Hepatocyte (in vitro differentiated cells): ENCODE data around the gene BBS9. TPM values are rescaled to one million over a fixed set of nuclear protein-coding genes. Genes with fewer than 3 reads are reported as not detected.

Experiments used
- DNase-seq: peaks from one replicate; pipeline ENCODE4 v3.0.0-alpha.2; 2016; ENCODE audit warnings: low spot score
- H2AFZ ChIP-seq: fragments of 200-600 bp; sonication (generic); 2 replicates; pipeline ENCODE4 v1.6.0; 2016; ENCODE audit warnings: antibody characterized with exemption, mild to moderate bottlenecking
- H3K27ac ChIP-seq: fragments of 200-600 bp; sonication (generic); 2 replicates; pipeline ENCODE4 v1.5.1; 2016; ENCODE audit warnings: mild to moderate bottlenecking
- H3K27me3 ChIP-seq: fragments of 200-600 bp; sonication (generic); 2 replicates; pipeline ENCODE4 v1.6.1; 2016
- H3K36me3 ChIP-seq: fragments of 200-600 bp; sonication (generic); replicated peaks from 2 replicates; pipeline ENCODE4 v1.5.1; 2016; ENCODE audit warnings: low read depth; ENCODE audit not compliant: insufficient read depth
- H3K4me1 ChIP-seq: fragments of 200-600 bp; sonication (generic); 2 replicates; pipeline ENCODE4 v1.5.1; 2016; ENCODE audit warnings: mild to moderate bottlenecking, moderate library complexity; ENCODE audit not compliant: insufficient read depth
- H3K4me2 ChIP-seq: fragments of 200-600 bp; sonication (generic); 2 replicates; pipeline ENCODE4 v1.6.0; 2016
- H3K4me3 ChIP-seq: fragments of 200-600 bp; sonication (generic); 2 replicates; pipeline ENCODE4 v1.5.1; 2016; ENCODE audit warnings: mild to moderate bottlenecking
- H3K79me2 ChIP-seq: fragments of 200-600 bp; sonication (generic); 2 replicates; pipeline ENCODE4 v1.6.0; 2017; ENCODE audit warnings: mild to moderate bottlenecking
- H3K9me2 ChIP-seq: fragments of 200-600 bp; sonication (generic); replicated peaks from 2 replicates; pipeline ENCODE4 v1.6.0; 2017; ENCODE audit warnings: mild to moderate bottlenecking; ENCODE audit not compliant: insufficient read depth
- H3K9me3 ChIP-seq: fragments of 200-600 bp; sonication (generic); 2 replicates; pipeline ENCODE4 v1.5.1; 2016; ENCODE audit warnings: low read depth, mild to moderate bottlenecking
- H4K20me1 ChIP-seq: fragments of 200-600 bp; sonication (generic); 2 replicates; pipeline ENCODE4 v1.6.0; 2016; ENCODE audit warnings: mild to moderate bottlenecking; ENCODE audit not compliant: insufficient read depth, poor library complexity, severe bottlenecking
- EZH2 ChIP-seq: fragments of 200-600 bp; sonication (generic); IDR thresholded peaks from 2 replicates; pipeline ENCODE4 v1.6.1; 2016; ENCODE audit warnings: antibody characterized with exemption, mild to moderate bottlenecking, borderline replicate concordance
- EZH2phosphoT487 ChIP-seq: fragments of 200-600 bp; sonication (generic); IDR thresholded peaks from one replicate; pipeline ENCODE4 v1.6.1; 2018; ENCODE audit warnings: antibody characterized with exemption, mild to moderate bottlenecking, low read depth, moderate library complexity; ENCODE audit not compliant: unreplicated experiment, severe bottlenecking
- WGBS: methylation state at CpG from one replicate; pipeline ENCODE4 v1.1.6; 2016; ENCODE audit warnings: low lambda C conversion rate; ENCODE audit errors: missing lambda C conversion rate; 5-methylcytosine and 5-hydroxymethylcytosine counted together
- polyA plus RNA-seq: library from polyadenylated mRNA; unstranded; fragments of >200 nt; fragmentation: Nextera tagmentation; extraction: Ambion mirVana; gene quantifications from 2 replicates; pipeline ENCODE4 v1.2.1, GENCODE V29; 2016
- total RNA-seq: library from RNA; depleted of rRNA; stranded (reverse); fragments of >200 nt; gene quantifications from 2 replicates; pipeline ENCODE4 v1.2.3, GENCODE V29; 2014
- TF ChIP-seq, protein P1 (sequence below): fragments of 200-600 bp; sonication (generic); IDR thresholded peaks from 2 replicates; pipeline ENCODE4 v1.5.1; 2016; ENCODE audit warnings: antibody characterized with exemption, mild to moderate bottlenecking; ENCODE audit not compliant: poor library complexity

BBS9 gene
- total and polyA plus RNA-seq, 2 experiments from 2014 or later, result 10.1 to 12.3 TPM

- whole genome bisulfite sequencing, result 100% methylated on average over 1 of the region's 1 CpG
- Histone ChIP-seq H4K20me1 (no peaks in the 10 kb centered on the region), H3K4me2 (no peak overlapping the region), H3K4me3 (no peak overlapping the region), H3K4me1 (peaks cover 15% of the 10 kb centered on the region), H2AFZ (no peak overlapping the region), H3K27ac (no peak overlapping the region), H3K9me2 (no peaks in the 10 kb centered on the region), H3K27me3 (no peaks in the 10 kb centered on the region), H3K9me3 (no peaks in the 10 kb centered on the region), H3K79me2 (no peaks in the 10 kb centered on the region), H3K36me3 (no peaks in the 10 kb centered on the region)
- DNase-seq, result no peak
- TF ChIP-seq EZH2phosphoT487 (no peak), EZH2 (no peak)
- TF ChIP-seq, protein P1, sequence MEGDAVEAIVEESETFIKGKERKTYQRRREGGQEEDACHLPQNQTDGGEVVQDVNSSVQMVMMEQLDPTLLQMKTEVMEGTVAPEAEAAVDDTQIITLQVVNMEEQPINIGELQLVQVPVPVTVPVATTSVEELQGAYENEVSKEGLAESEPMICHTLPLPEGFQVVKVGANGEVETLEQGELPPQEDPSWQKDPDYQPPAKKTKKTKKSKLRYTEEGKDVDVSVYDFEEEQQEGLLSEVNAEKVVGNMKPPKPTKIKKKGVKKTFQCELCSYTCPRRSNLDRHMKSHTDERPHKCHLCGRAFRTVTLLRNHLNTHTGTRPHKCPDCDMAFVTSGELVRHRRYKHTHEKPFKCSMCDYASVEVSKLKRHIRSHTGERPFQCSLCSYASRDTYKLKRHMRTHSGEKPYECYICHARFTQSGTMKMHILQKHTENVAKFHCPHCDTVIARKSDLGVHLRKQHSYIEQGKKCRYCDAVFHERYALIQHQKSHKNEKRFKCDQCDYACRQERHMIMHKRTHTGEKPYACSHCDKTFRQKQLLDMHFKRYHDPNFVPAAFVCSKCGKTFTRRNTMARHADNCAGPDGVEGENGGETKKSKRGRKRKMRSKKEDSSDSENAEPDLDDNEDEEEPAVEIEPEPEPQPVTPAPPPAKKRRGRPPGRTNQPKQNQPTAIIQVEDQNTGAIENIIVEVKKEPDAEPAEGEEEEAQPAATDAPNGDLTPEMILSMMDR, result no peak
Measured at GRCh38 chr7:33597181-33597580, 467.8 kb downstream of the BBS9 start.

- Histone ChIP-seq H3K4me2 (no peak overlapping the region), H2AFZ (no peak overlapping the region), H3K9me3 (no peaks in the 10 kb centered on the region), H3K36me3 (no peaks in the 10 kb centered on the region), H3K27me3 (no peaks in the 10 kb centered on the region), H3K4me1 (no peaks in the 10 kb centered on the region), H3K79me2 (no peaks in the 10 kb centered on the region), H3K4me3 (no peak overlapping the region), H3K27ac (no peak overlapping the region), H4K20me1 (no peaks in the 10 kb centered on the region), H3K9me2 (no peaks in the 10 kb centered on the region)
- 93% methylated on average over 4 of the region's 4 CpGs for WGBS
- DNase-seq, result no peak
- TF ChIP-seq EZH2 (no peak), EZH2phosphoT487 (no peak)
- TF ChIP-seq, protein P1, result no peak
Measured at GRCh38 chr7:33601101-33601500, 471.7 kb downstream of the BBS9 start.

DNA sequence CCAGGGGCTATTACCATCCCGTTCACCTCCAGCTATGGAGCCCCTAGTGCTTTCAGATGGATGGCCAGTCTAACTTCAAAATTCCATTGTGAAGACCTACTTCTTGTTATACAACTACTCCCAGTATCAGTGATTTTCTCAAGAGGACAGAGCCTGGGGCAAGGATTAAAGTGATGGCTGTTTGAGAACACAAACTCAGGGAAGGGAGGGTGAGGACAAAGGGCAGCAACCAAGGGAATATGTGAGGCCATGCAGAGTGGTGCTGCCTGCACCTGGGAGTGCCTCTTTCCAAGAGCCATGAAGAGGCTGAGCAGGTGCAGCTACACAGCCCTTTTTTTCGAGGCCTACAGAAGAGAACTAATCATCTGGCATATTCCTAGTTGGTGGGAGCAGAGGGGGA is 472.5 kb downstream of the BBS9 start:
- Histone ChIP-seq H3K27ac (no peak overlapping the region), H4K20me1 (no peaks in the 10 kb centered on the region), H3K4me2 (no peak overlapping the region), H3K9me3 (no peaks in the 10 kb centered on the region), H3K79me2 (no peaks in the 10 kb centered on the region), H3K9me2 (no peaks in the 10 kb centered on the region), H2AFZ (no peak overlapping the region), H3K27me3 (no peaks in the 10 kb centered on the region), H3K36me3 (no peaks in the 10 kb centered on the region), H3K4me3 (no peak overlapping the region), H3K4me1 (no peaks in the 10 kb centered on the region)
- DNase-seq, result no peak
- TF ChIP-seq EZH2phosphoT487 (no peak), EZH2 (no peak)
- TF ChIP-seq, protein P1, result no peak
- WGBS, result 82% methylated on average over 2 of the region's 2 CpGs

GRCh38 chr7:33604056-33604455 is 474.7 kb downstream of the BBS9 start:
- Histone ChIP-seq H3K9me2 (no peaks in the 10 kb centered on the region), H3K27ac (no peak overlapping the region), H3K36me3 (no peaks in the 10 kb centered on the region), H2AFZ (no peak overlapping the region), H3K9me3 (no peaks in the 10 kb centered on the region), H3K79me2 (no peaks in the 10 kb centered on the region), H3K27me3 (no peaks in the 10 kb centered on the region), H3K4me2 (no peak overlapping the region), H3K4me3 (no peak overlapping the region), H4K20me1 (no peaks in the 10 kb centered on the region), H3K4me1 (no peaks in the 10 kb centered on the region)
- TF ChIP-seq EZH2, result no peak
- TF ChIP-seq, protein P1, result no peak
- no peak for TF ChIP-seq EZH2phosphoT487
- no peak for DNase-seq
- WGBS, result 73% methylated on average over 2 of the region's 2 CpGs
